IPS-18c (cell line): ENCODE results near the gene SEPTIN5.

ENCODE experiments used
- H3K4me3 ChIP-seq: 2 replicates; pipeline ENCODE4 v1.7.0; 2013; ENCODE audit warnings: low read depth, mild to moderate bottlenecking, low read length, moderate library complexity; ENCODE audit not compliant: insufficient read depth
- H3K9me3 ChIP-seq: one replicate; pipeline ENCODE4 v1.6.1; 2013; ENCODE audit warnings: mild to moderate bottlenecking, low read length, moderate library complexity; ENCODE audit not compliant: control insufficient read depth, insufficient read depth

The SEPTIN5 gene

GRCh38 chr22:19735665-19736510, 21.6 kb downstream of the SEPTIN5 start:
- no peaks in the 10 kb centered on the region for H3K9me3 ChIP-seq

GRCh38 chr22:19737846-19738663, 23.8 kb downstream of the SEPTIN5 start:
- Histone ChIP-seq H3K4me3 (no peak overlapping the region), H3K9me3 (no peaks in the 10 kb centered on the region)

More at GRCh38 chr22:19735665-19736510, 21.6 kb downstream of the SEPTIN5 start:
- no peak overlapping the region for H3K4me3 ChIP-seq

- no peak overlapping the region for H3K4me3 ChIP-seq
Observed at GRCh38 chr22:19738664-19739447, 24.6 kb downstream of the SEPTIN5 start.

GRCh38 chr22:19739448-19739895, 25.2 kb downstream of the SEPTIN5 start:
- no peaks in the 10 kb centered on the region for H3K9me3 ChIP-seq
- no peak overlapping the region for H3K4me3 ChIP-seq

More at GRCh38 chr22:19738664-19739447, 24.6 kb downstream of the SEPTIN5 start:
- H3K9me3 ChIP-seq = no peaks in the 10 kb centered on the region

GRCh38 chr22:19739911-19740449, 25.7 kb downstream of the SEPTIN5 start:
- Histone ChIP-seq H3K4me3 (no peak overlapping the region), H3K9me3 (no peaks in the 10 kb centered on the region)

GRCh38 chr22:19740586-19740985, 26.3 kb downstream of the SEPTIN5 start:
- Histone ChIP-seq H3K9me3 (no peaks in the 10 kb centered on the region), H3K4me3 (no peak overlapping the region)

GRCh38 chr22:19741053-19741452, 26.8 kb downstream of the SEPTIN5 start:
- H3K4me3 ChIP-seq = no peak overlapping the region
- no peaks in the 10 kb centered on the region for H3K9me3 ChIP-seq

- Histone ChIP-seq H3K9me3 (no peaks in the 10 kb centered on the region), H3K4me3 (no peak overlapping the region)
Observed at GRCh38 chr22:19742160-19743066, 28.1 kb downstream of the SEPTIN5 start.

- Histone ChIP-seq H3K9me3 (no peaks in the 10 kb centered on the region), H3K4me3 (no peak overlapping the region)
Observed at GRCh38 chr22:19743081-19743480, 28.8 kb downstream of the SEPTIN5 start.

GRCh38 chr22:19743651-19744050, 29.3 kb downstream of the SEPTIN5 start:
- H3K9me3 ChIP-seq = no peaks in the 10 kb centered on the region
- H3K4me3 ChIP-seq = no peak overlapping the region

GRCh38 chr22:19744350-19745006, 30.2 kb downstream of the SEPTIN5 start:
- no peak overlapping the region for H3K4me3 ChIP-seq
- H3K9me3 ChIP-seq = no peaks in the 10 kb centered on the region

GRCh38 chr22:19745155-19746101, 31.1 kb downstream of the SEPTIN5 start:
- Histone ChIP-seq H3K4me3 (no peak overlapping the region), H3K9me3 (no peaks in the 10 kb centered on the region)

GRCh38 chr22:19746726-19747125, 32.4 kb downstream of the SEPTIN5 start:
- no peaks in the 10 kb centered on the region for H3K9me3 ChIP-seq
- H3K4me3 ChIP-seq = no peak overlapping the region

- Histone ChIP-seq H3K9me3 (no peaks in the 10 kb centered on the region), H3K4me3 (no peak overlapping the region)
Observed at GRCh38 chr22:19747551-19747950, 33.2 kb downstream of the SEPTIN5 start.

GRCh38 chr22:19748139-19748538, 33.8 kb downstream of the SEPTIN5 start:
- Histone ChIP-seq H3K9me3 (no peaks in the 10 kb centered on the region), H3K4me3 (no peak overlapping the region)
